ENCODE measurements around the gene CTAGE9. TPM values are rescaled to one million over a fixed set of nuclear protein-coding genes. Genes with fewer than 3 reads are reported as not detected.
"Not testable (repeated sequence)": the region's sequence is repeated elsewhere in the genome, so short reads cannot be mapped to it uniquely, and the experiment has no call there.

CTAGE9 gene
- total RNA-seq (2014; rRNA removed): not detected in 2 replicates
- Bru-seq, nascent RNA: percentile 11 among the genes with signal in this experiment
- BruChase-seq, experiment 1, labeled RNA remaining after a 6-hour chase: not detected
- BruChase-seq, experiment 2, labeled RNA remaining after a 2-hour chase: percentile 17 among the genes with signal in this experiment
- long read RNA-seq: 0 reads

DNA sequence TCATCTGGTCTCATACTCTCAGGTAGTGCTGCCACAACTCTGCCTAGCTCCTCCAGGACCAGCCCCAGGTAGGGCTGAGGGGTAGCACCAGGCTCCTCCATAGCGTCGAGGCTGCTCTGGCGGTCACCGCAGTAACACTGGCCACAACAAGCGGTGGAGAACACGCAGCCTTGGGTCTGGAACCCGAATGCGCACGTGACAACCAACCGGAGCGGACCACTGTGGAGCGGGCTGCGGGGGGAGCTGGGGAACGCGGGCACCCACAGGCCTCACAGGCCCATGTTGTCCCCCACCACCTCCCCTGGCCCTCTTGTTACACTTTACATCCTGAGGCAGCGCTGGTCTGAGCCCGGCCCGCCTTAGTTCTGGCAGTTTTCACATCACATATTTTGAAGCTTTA, at the start of gene CTAGE9:
Gene CTAGE9, minus strand, starts transcription at position 101 of the 400 bp plus-strand sequence. Its CDS starts 0 bp downstream, at position 101.
- H3K9me3 ChIP-seq (ENCODE audit: low read length); BruUV-seq (replicated peaks); H2AFZ ChIP-seq (ENCODE audit: low read length); intact Hi-C loops (cut with micrococcal nuclease); POLR2A ChIA-PET (ENCODE audit: unreplicated experiment); H3K4me1 ChIP-seq (ENCODE audit: insufficient read depth, low read length); H3K9ac ChIP-seq (ENCODE audit: low read length); H3F3A ChIP-seq (ENCODE audit: low read length, unreplicated experiment); DNase-seq; H3K9me2 ChIP-seq (replicated peaks; ENCODE audit: low read length); H3K4me2 ChIP-seq (ENCODE audit: low read length); ATAC-seq; H3K27me3 ChIP-seq (ENCODE audit: low read length); H3K79me2 ChIP-seq (ENCODE audit: low read length); H3K4me3 ChIP-seq (ENCODE audit: low read length); CTCF ChIA-PET; H4K20me1 ChIP-seq (ENCODE audit: low read length); H3K36me3 ChIP-seq (ENCODE audit: low read depth, low read length); H3K27ac ChIP-seq (ENCODE audit: low read length): not testable (repeated sequence)

GRCh38 chr6:131758920-131759319, 48.1 kb upstream of the CTAGE9 start:
- H3K79me2 ChIP-seq (ENCODE audit: low read length): no peaks in the 10 kb centered on the region
- no peaks in the 10 kb centered on the region for H3K36me3 ChIP-seq (ENCODE audit: low read depth, low read length)
- no peak for ATAC-seq
- H3K4me3 ChIP-seq (ENCODE audit: low read length): no peak overlapping the region
- peaks cover 40% of the 10 kb centered on the region for H3K4me1 ChIP-seq (ENCODE audit: insufficient read depth, low read length)
- no peaks in the 10 kb centered on the region for H3K9me3 ChIP-seq (ENCODE audit: low read length)
- DNase-seq: peak; percentile 17
- H3K9ac ChIP-seq (ENCODE audit: low read length): no peak overlapping the region
- CTCF ChIA-PET: no interaction called here
- no TSS peak for BruUV-seq (replicated peaks)
- H4K20me1 ChIP-seq (ENCODE audit: low read length): no peaks in the 10 kb centered on the region
- intact Hi-C loops (cut with micrococcal nuclease): no loop called here
- no peak overlapping the region for H3K4me2 ChIP-seq (ENCODE audit: low read length)
- no peaks in the 10 kb centered on the region for H3K9me2 ChIP-seq (replicated peaks; ENCODE audit: low read length)
- no peak overlapping the region for H2AFZ ChIP-seq (ENCODE audit: low read length)
- H3K27ac ChIP-seq (ENCODE audit: low read length): no peak overlapping the region
- H3F3A ChIP-seq (ENCODE audit: low read length, unreplicated experiment): no peaks in the 10 kb centered on the region
- POLR2A ChIA-PET (ENCODE audit: unreplicated experiment): no interaction called here
- TF ChIP-seq EZH2phosphoT487 (IDR thresholded peaks at IDR 0.05; ENCODE audit: borderline replicate concordance, low read length) (no peak), EZH2 (IDR thresholded peaks at IDR 0.05; ENCODE audit: low read length, unreplicated experiment) (no peak)
- TF ChIP-seq, protein P1, sequence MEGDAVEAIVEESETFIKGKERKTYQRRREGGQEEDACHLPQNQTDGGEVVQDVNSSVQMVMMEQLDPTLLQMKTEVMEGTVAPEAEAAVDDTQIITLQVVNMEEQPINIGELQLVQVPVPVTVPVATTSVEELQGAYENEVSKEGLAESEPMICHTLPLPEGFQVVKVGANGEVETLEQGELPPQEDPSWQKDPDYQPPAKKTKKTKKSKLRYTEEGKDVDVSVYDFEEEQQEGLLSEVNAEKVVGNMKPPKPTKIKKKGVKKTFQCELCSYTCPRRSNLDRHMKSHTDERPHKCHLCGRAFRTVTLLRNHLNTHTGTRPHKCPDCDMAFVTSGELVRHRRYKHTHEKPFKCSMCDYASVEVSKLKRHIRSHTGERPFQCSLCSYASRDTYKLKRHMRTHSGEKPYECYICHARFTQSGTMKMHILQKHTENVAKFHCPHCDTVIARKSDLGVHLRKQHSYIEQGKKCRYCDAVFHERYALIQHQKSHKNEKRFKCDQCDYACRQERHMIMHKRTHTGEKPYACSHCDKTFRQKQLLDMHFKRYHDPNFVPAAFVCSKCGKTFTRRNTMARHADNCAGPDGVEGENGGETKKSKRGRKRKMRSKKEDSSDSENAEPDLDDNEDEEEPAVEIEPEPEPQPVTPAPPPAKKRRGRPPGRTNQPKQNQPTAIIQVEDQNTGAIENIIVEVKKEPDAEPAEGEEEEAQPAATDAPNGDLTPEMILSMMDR (conservative IDR thresholded peaks at IDR 0.05; ENCODE audit: low read depth, low read length): no peak
- no peaks in the 10 kb centered on the region for H3K27me3 ChIP-seq (ENCODE audit: low read length)

GRCh38 chr6:131756039-131756438, 45.2 kb upstream of the CTAGE9 start:
- no peaks in the 10 kb centered on the region for H3K79me2 ChIP-seq (ENCODE audit: low read length)
- no peaks in the 10 kb centered on the region for H3K9me2 ChIP-seq (replicated peaks; ENCODE audit: low read length)
- CTCF ChIA-PET: no interaction called here
- no peaks in the 10 kb centered on the region for H3K36me3 ChIP-seq (ENCODE audit: low read depth, low read length)
- no TSS peak for BruUV-seq (replicated peaks)
- POLR2A ChIA-PET (ENCODE audit: unreplicated experiment): interaction anchor here (0.7 kb wide), 1 partner anchor 593 kb away, joined by 3 read pairs; no protein-coding TSS in a partner anchor
- peak overlapping the region; percentile 99 for H3K27ac ChIP-seq (ENCODE audit: low read length)
- DNase-seq (peak; percentile 45), ATAC-seq (no peak)
- intact Hi-C loops (cut with micrococcal nuclease): no loop called here
- H4K20me1 ChIP-seq (ENCODE audit: low read length): no peaks in the 10 kb centered on the region
- no peak overlapping the region for H2AFZ ChIP-seq (ENCODE audit: low read length)
- TF ChIP-seq EZH2phosphoT487 (IDR thresholded peaks at IDR 0.05; ENCODE audit: borderline replicate concordance, low read length) (no peak), EZH2 (IDR thresholded peaks at IDR 0.05; ENCODE audit: low read length, unreplicated experiment) (no peak)
- TF ChIP-seq, protein P1 (conservative IDR thresholded peaks at IDR 0.05; ENCODE audit: low read depth, low read length): no peak
- peaks cover 44% of the 10 kb centered on the region for H3K4me1 ChIP-seq (ENCODE audit: insufficient read depth, low read length)
- peak overlapping the region; percentile 91 for H3K9ac ChIP-seq (ENCODE audit: low read length)
- H3K4me2 ChIP-seq (ENCODE audit: low read length): peak overlapping the region; percentile 84
- no peaks in the 10 kb centered on the region for H3K9me3 ChIP-seq (ENCODE audit: low read length)
- H3K27me3 ChIP-seq (ENCODE audit: low read length): no peaks in the 10 kb centered on the region
- H3K4me3 ChIP-seq (ENCODE audit: low read length): peak overlapping the region; percentile 25; the same call in 1 of the 2 replicates
- H3F3A ChIP-seq (ENCODE audit: low read length, unreplicated experiment): no peaks in the 10 kb centered on the region
